UCSD-AML1 (cell line): ENCODE data around the gene SLC37A4.

Source experiments
- DNase-seq: peaks from one replicate; lab custom pipeline; 2025; ENCODE audit not compliant: unreplicated experiment; lab: John Stamatoyannopoulos, UW

Gene SLC37A4

DNA sequence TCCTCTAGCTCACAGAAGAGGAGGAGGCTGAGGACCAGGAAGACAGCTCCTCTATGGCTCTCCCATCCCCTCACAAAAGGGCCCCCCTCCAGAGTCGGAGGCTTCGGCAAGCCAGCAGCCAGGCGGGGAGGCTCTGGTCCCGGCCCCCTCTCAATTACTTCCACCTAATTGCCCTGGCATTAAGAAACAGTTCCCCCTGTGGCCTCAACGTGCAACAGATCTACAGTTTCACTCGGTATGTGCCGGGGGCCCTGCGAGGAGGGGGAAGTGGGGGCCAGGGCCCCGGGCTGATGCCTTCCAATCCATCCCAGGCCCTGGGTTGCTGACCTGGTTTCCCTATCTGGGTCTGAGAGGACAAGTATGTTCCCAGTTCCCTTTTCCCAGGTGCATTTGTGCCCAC is 51.2 kb downstream of the SLC37A4 start:
- no peak for DNase-seq

DNA sequence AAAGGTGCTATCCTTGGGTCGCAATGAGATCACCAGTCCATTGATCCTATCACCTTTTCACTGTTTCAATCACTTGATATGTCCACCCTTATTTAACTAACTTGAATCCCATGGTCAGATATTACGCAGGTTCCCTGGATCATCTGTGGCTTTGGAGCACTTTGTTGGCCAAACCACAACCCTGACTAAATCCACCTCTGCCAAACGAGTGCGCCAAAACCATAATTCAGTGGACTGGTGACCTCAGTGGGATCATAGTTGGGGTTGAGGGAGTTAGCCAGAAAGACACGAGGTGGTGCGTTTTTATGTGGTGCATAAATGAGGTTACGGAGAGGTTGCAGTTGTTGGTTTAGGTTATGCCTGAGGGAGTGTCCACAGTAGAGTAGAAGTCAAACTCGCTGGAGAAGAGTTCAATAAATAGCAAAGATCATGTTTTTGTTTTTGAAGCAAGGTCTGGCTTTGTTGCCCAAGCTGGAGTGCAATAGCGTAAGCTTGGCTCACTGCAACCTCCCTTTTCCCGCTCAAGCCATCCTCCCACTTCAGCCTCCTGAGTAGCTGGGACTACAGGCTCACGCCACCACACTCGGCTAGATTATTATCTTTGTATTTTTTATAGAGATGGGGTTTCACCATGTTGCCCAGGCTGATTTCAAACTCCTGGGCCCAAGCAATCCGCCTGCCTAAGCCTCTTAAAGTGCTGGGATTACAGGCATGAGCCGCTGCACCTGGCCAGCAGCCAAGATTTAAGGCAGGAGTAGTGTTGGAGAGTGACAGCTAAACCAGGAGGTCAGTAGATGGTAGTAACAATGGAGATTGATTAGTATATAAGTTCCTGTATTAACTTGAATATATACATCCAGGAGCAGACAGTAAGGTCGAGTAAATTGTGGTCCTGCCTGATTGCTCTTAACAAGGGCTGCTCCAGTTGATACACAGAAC is 54.6 kb downstream of the SLC37A4 start:
- no peak for DNase-seq
